ENCODE measurements around the gene CCBE1.

The CCBE1 gene

DNA sequence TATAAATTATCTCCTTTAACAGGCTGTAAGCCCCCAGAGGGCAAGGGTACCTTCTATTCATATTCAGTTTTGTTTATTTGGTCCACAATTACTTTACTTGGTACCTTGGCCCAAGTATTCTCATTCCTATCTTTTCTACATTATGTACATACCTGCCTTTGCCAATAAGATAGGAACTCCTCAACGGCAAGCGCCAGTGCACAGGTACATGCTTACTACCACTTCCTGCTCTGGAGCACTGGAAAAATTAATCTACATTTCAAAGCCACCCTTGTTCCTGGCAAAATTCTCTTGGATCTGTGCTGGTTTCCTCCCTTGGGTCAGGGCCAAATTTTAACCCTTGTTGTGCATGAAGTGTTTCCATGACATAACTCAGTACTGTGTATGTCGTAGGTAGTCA lies 303.8 kb downstream of the CCBE1 start:
- DNase-seq (ENCODE audit: low spot score) = no peak

DNA sequence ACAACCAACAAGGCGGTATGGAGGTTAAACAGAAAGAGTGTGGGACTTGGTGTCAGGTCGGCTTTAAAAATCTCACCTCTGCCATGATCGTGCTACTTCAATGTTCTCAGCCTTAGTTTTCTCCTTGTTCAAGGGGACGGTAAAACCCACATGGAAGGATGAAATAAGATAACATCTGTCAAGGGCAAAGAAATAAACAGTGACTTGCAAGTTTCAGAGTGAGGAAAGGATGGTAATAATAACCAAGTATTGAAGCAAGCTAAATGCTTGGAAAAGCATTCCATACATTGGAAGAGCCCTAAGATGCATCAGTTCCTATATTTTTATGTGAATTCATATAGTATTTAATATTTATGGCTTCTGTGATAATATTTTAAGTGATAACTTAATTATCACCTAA lies 308.4 kb downstream of the CCBE1 start:
- no peak for DNase-seq (ENCODE audit: low spot score)

DNA sequence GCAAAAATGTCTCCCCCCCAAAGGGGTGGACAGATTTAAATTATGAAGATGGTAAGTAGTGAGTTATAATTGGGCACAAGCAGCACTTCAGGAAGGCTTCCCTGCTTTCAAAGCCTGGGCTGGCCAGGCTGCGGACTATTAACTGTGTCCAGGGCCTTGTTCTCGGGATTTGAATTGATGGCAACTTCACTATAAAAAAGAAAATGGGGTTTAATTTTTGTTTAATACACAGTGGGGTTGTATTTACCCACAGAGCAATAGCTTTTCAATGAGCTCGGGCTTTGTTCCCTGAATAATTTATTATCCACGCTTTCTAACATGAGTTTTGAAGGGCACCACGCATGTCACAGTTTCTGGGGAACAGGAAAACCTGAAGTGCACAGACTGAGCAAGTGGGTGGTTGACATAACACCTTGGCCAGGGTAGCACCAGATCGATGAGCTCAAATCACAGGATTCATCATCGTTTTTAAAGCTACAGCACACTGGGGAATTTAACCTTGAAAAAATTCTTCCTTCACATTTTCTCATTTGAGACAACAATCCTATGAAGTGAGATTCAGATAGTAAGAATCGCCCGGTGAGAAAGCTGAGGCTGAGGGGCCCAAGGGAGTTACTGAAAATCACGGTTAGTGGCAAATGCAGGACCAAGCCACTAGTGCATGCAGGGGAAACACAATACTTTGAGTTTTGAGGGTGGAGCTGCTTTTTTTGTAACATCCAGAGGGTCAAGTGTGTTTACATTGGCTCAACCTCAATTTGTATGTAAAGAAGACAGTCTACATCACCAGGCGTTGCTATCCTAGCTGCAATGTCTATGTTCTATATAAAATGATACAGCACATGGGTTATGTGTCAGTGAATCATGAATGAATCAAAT lies 309.3 kb downstream of the CCBE1 start:
- no peak for DNase-seq (ENCODE audit: low spot score)

DNA sequence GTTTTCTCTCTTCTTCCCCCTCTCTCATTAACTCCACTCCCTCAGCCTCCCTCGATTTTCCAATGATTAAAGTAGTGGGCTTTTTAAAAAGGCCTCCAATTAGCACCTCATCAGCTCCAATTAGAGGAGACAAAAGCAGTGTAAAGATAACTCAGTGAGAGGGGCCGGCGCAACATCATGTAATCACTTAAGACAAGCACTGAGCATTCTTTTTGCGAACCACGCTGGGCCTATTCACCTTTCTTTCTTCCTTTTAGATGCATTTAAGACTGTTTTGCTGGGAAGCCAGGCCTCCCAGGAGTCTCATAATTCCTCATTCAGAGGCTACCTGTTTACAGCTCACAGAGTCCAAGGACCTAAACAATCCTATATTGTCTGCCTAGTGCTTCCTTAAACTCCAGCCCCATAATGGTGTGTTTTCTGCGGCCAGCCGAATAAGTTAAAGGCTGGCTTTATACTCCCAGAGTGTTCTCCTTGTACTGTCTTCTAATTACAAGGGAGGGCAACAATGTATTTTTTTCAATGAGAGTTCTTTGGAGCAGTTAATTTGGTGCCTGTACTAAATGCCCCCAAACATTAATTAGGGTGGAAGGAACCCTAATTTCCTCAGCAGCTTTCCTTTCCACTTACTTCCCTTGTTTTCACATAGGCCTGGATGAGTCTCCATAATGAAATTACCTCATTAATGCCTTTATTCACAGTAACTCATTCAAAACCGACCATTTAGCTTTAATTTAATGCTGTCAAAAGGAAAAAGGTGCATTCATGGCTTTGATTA lies 310.1 kb downstream of the CCBE1 start:
- DNase-seq (ENCODE audit: low spot score) = no peak

DNA sequence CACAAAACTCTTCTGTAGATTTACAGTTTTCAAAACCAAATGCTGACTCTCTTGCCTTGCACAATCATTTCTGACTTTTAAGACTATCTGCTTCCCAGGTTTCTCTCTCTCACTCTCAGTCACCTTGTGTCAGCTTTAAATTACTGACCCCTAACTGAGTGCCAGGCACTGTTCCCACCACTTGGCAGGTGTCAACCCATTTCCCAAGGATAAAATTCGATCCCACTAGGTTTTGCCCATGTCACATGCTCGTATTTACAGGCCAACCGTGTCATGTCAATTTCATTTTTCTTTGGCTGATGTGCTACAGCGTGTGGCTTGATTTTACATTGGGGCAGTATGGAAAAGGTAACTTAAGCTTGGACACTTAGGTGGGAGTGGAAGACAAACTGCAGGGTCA lies 312.0 kb downstream of the CCBE1 start:
- no peak for DNase-seq (ENCODE audit: low spot score)

DNA sequence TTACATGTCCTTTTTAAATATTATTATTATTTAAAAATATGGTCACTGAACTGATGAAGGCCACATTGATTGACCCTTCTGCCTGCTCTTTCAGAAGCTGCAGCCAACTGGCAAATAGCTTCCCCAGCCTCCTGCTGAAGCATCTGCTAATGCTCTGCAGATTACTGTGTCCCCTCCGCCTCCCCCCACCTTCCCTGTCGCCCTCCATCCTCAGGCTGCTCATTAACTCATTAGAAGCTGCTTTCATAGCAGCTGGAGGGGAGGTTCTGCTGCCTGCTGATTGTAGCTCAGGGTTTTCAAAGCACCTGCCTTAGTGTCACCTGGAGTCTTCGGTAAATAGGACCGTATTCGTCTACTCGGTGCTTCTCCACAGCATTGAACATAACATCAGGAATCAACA lies 313.4 kb downstream of the CCBE1 start:
- DNase-seq (ENCODE audit: low spot score) = no peak

DNA sequence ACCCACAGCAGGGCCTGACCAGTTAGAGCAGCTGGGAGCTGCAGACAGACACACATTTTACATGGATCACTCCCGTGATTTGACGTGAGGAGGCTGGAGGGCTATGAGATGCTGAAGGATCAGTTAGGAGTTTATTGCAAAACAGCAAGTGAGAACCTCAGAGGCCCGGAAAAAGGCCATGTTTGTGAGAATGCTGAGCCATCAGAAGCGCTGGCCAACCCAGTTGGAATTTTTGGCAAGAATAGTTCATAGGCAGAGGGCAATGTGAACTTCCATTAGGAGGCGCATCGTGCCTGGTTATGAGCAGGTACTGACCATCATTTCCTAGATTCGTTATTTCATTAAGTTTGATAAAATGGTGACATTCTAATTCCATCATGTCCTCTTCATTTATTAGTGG lies 314.8 kb downstream of the CCBE1 start:
- no peak for DNase-seq (ENCODE audit: low spot score)

DNA sequence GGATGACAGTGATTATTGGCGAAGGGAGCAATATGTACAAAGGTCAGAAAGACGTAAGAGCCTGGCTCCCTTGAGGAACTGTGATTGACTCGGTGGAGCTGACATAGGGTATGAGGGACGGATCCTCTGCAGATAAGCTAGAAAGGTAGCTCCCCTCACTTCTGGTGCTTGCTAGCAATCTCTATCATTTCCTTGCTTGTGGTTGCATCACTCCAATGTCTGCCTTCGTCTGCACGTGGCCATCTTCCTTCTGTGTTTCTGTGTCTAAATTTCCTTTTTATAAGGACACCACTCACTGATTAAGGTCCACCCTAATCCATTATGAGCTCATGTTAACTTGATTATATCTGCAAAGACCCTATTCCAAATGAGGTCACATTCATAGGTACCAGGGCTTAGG lies 315.3 kb downstream of the CCBE1 start:
- no peak for DNase-seq (ENCODE audit: low spot score)

Measured in SW480 (cell line).